Cardiac fibroblast (primary cell): ENCODE measurements around the gene TMEM106A.
A peak's percentile ranks its signal among the peaks of the same experiment; 100 is the strongest.

Experiments
- DNase-seq, 2 donors: peaks; one replicate each; pipeline versions ENCODE4 v3.0.0 to v3.0.0-alpha.2; 2010; ENCODE audit warnings: low read depth in 2 of 2
- H3K4me3 ChIP-seq, 2 donors: replicated peaks in 1 of 2; 1 replicate in 1 of 2; 2 replicates in 1 of 2; pipeline ENCODE4 v1.5.1; 2011; ENCODE audit warnings: low read depth in 2 of 2, low read length in 2 of 2, mild to moderate bottlenecking in 2 of 2, moderate library complexity in 1 of 2
- CTCF ChIP-seq: IDR thresholded peaks from one replicate; pipeline ENCODE4 v1.5.1; 2011; ENCODE audit warnings: low read depth, mild to moderate bottlenecking, low read length, inconsistent platforms

Gene TMEM106A

GRCh38 chr17:43210576-43210975 is 1.1 kb upstream of the TMEM106A start:
- no peak for TF ChIP-seq CTCF
- no peak overlapping the region for H3K4me3 ChIP-seq
- no peak for DNase-seq

- TF ChIP-seq CTCF = no peak
- no peak for DNase-seq
- H3K4me3 ChIP-seq = peak overlapping the region; percentile 13 to 68
Observed at GRCh38 chr17:43211123-43211479, 574 bp upstream of the TMEM106A start.

- peak overlapping the region in 1 of 2 donors; percentile 68 for H3K4me3 ChIP-seq
- DNase-seq = peak in 1 of 2 donors; percentile 21
- TF ChIP-seq CTCF = no peak
Observed at GRCh38 chr17:43212641-43213490, 1.2 kb downstream of the TMEM106A start.

- H3K4me3 ChIP-seq = no peak overlapping the region
- no peak for DNase-seq
- TF ChIP-seq CTCF = no peak
Observed at GRCh38 chr17:43213545-43213944, 1.9 kb downstream of the TMEM106A start.

- no peak overlapping the region for H3K4me3 ChIP-seq
- TF ChIP-seq CTCF = no peak
- DNase-seq = no peak
Observed at GRCh38 chr17:43215341-43215740, 3.7 kb downstream of the TMEM106A start.

- DNase-seq = no peak
- H3K4me3 ChIP-seq = no peak overlapping the region
- no peak for TF ChIP-seq CTCF
Observed at GRCh38 chr17:43216369-43216761, 4.7 kb downstream of the TMEM106A start.
